ENCODE results near the gene AUH. TPM values are rescaled to one million over a fixed set of nuclear protein-coding genes. Genes with fewer than 3 reads are reported as not detected.

The AUH gene
- total and polyA plus RNA-seq, 4 experiments from 2014 or later, result 9.9 to 25.2 (median 20.7) TPM

DNA sequence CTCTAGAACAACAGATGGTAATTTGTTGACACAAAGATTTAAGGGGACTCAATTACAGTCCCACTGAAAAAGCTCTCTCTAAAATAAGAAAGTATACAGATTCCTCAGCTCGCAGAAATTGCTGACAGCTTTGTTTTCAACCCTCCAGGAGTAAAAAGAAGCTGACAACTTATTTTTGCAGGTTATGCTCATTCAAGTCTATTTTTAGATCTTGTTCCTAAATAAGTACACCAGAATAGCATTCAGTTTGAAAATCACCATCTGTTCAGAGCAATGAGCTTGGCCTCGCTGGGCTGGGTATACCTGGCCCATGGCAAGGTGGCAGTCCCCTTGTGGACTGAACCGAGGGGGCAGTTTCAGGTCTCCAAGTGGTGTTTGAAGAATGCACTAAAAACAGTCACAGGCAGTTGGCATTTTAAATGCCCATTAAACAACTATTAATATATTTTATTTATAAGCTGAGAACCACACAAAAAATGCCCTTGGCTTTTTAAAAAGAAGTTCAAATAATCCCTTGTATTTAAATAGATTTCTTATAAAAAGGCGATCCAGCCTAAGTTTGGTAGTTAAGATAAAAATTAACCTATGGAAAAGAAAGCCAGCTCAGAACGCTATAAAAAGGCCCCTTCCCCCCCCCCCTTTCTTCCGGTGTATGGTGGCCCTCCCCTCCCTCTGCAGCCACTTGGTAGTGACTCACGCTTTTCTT is 169.2 kb downstream of the AUH start:
- no peaks in the 10 kb centered on the region for H3K9me3 ChIP-seq (ENCODE audit: control insufficient read depth in 1 of 2, low read length in 2 of 2)
- H3K27me3 ChIP-seq (ENCODE audit: insufficient read depth, low read length), result no peaks in the 10 kb centered on the region
- H3K27ac ChIP-seq (ENCODE audit: low read depth, low read length), result no peak overlapping the region
- no peak for DNase-seq
- H3K4me1 ChIP-seq (ENCODE audit: insufficient read depth, low read length), result peaks cover 30% of the 10 kb centered on the region
- H3K4me3 Mint-ChIP-seq, result peak overlapping the region; percentile 87 to 96 (median 91)
- H3K27me3 Mint-ChIP-seq, result no peaks in the 10 kb centered on the region
- ChIA-PET POLR2A (ENCODE audit: partially characterized antibody) (interaction anchor here (1.1 to 2.0 kb wide), 2 partner anchors 28 to 168 kb away, joined by 5 to 6 read pairs; no protein-coding TSS in a partner anchor), CTCF (ENCODE audit: partially characterized antibody) (interaction anchor here (0.8 to 1.0 kb wide), 2 partner anchors 170 to 234 kb away, joined by 3 to 4 read pairs; no protein-coding TSS in a partner anchor)
- intact Hi-C loops (cut with micrococcal nuclease), result loop anchor here (1.0 to 5.0 kb wide), 3 partner anchors 41 to 232 kb away; partner anchors contain the start of gene AUH
- peak overlapping the region in 6 of 7 donors; percentile 43 to 87 (median 62) for H3K27ac Mint-ChIP-seq
- no peaks in the 10 kb centered on the region for H3K36me3 Mint-ChIP-seq
- no peaks in the 10 kb centered on the region for H3K36me3 ChIP-seq (ENCODE audit: insufficient read depth, low read length)
- H3K4me3 ChIP-seq (ENCODE audit: low read length in 2 of 2), result peak overlapping the region; percentile 38 to 56
- peaks cover 16 to 38% (median 23%) of the 10 kb centered on the region in 4 donors for H3K4me1 Mint-ChIP-seq
- H3K9me3 Mint-ChIP-seq, result peaks cover 0 to 6% (median 0%) of the 10 kb centered on the region in 8 donors

- CTCF ChIA-PET (ENCODE audit: partially characterized antibody), result interaction anchor here (0.8 kb wide), 1 partner anchor 171 kb away, joined by 3 read pairs; no protein-coding TSS in a partner anchor
These were observed 170.0 kb downstream of the AUH start for GRCh38 chr9:91191411-91192380.

GRCh38 chr9:91190062-91190461 is 171.7 kb downstream of the AUH start:
- H3K9me3 Mint-ChIP-seq, result peaks cover 0 to 6% (median 0%) of the 10 kb centered on the region in 8 donors
- no peaks in the 10 kb centered on the region for H3K36me3 Mint-ChIP-seq
- intact Hi-C loops (cut with micrococcal nuclease), result loop anchor here (5.0 kb wide), 1 partner anchor 172 kb away; the partner anchor contains the start of gene AUH
- H3K36me3 ChIP-seq (ENCODE audit: insufficient read depth, low read length), result no peaks in the 10 kb centered on the region
- H3K27me3 ChIP-seq (ENCODE audit: insufficient read depth, low read length), result no peaks in the 10 kb centered on the region
- ChIA-PET POLR2A (ENCODE audit: partially characterized antibody) (interaction anchor here (0.7 kb wide), 1 partner anchor 39 kb away, joined by 3 read pairs; no protein-coding TSS in a partner anchor), CTCF (ENCODE audit: partially characterized antibody) (interaction anchor here (1.2 kb wide), 1 partner anchor 101 kb away, joined by 3 read pairs; no protein-coding TSS in a partner anchor)
- DNase-seq, result no peak
- H3K27ac ChIP-seq (ENCODE audit: low read depth, low read length), result no peak overlapping the region
- no peak overlapping the region for H3K4me3 ChIP-seq (ENCODE audit: low read length in 2 of 2)
- no peaks in the 10 kb centered on the region for H3K9me3 ChIP-seq (ENCODE audit: control insufficient read depth in 1 of 2, low read length in 2 of 2)
- H3K27ac Mint-ChIP-seq, result no peak overlapping the region
- H3K27me3 Mint-ChIP-seq, result no peaks in the 10 kb centered on the region
- H3K4me1 ChIP-seq (ENCODE audit: insufficient read depth, low read length), result peaks cover 26% of the 10 kb centered on the region
- H3K4me3 Mint-ChIP-seq, result no peak overlapping the region
- H3K4me1 Mint-ChIP-seq, result peaks cover 16 to 40% (median 26%) of the 10 kb centered on the region in 4 donors

More at GRCh38 chr9:91191411-91192380, 170.0 kb downstream of the AUH start:
- Mint-ChIP-seq H3K36me3 (no peaks in the 10 kb centered on the region), H3K27ac (no peak overlapping the region), H3K4me1 (peaks cover 16 to 44% (median 28%) of the 10 kb centered on the region in 4 donors), H3K4me3 (peak overlapping the region in 2 of 8 donors; percentile 14 to 69), H3K27me3 (no peaks in the 10 kb centered on the region), H3K9me3 (peaks cover 0 to 6% (median 0%) of the 10 kb centered on the region in 8 donors)
- H3K27ac ChIP-seq (ENCODE audit: low read depth, low read length), result no peak overlapping the region
- DNase-seq, result no peak
- POLR2A ChIA-PET (ENCODE audit: partially characterized antibody), result interaction anchor here (0.6 kb wide), 1 partner anchor 1455 kb away, joined by 3 read pairs; no protein-coding TSS in a partner anchor
- H3K4me1 ChIP-seq (ENCODE audit: insufficient read depth, low read length), result peaks cover 30% of the 10 kb centered on the region
- H3K36me3 ChIP-seq (ENCODE audit: insufficient read depth, low read length), result no peaks in the 10 kb centered on the region
- no peak overlapping the region for H3K4me3 ChIP-seq (ENCODE audit: low read length in 2 of 2)
- H3K9me3 ChIP-seq (ENCODE audit: control insufficient read depth in 1 of 2, low read length in 2 of 2), result no peaks in the 10 kb centered on the region
- intact Hi-C loops (cut with micrococcal nuclease), result loop anchor here (5.0 kb wide), 1 partner anchor 171 kb away; the partner anchor contains the start of gene AUH
- H3K27me3 ChIP-seq (ENCODE audit: insufficient read depth, low read length), result no peaks in the 10 kb centered on the region

- DNase-seq, result no peak
- Mint-ChIP-seq H3K9me3 (peaks cover 0 to 6% (median 0%) of the 10 kb centered on the region in 8 donors), H3K4me3 (no peak overlapping the region), H3K4me1 (peaks cover 8 to 29% (median 16%) of the 10 kb centered on the region in 4 donors), H3K36me3 (no peaks in the 10 kb centered on the region), H3K27ac (peak overlapping the region in 1 of 7 donors; percentile 22), H3K27me3 (no peaks in the 10 kb centered on the region)
- Histone ChIP-seq H3K4me1 (ENCODE audit: insufficient read depth, low read length) (peaks cover 15% of the 10 kb centered on the region), H3K27ac (ENCODE audit: low read depth, low read length) (no peak overlapping the region), H3K9me3 (ENCODE audit: control insufficient read depth in 1 of 2, low read length in 2 of 2) (no peaks in the 10 kb centered on the region), H3K27me3 (ENCODE audit: insufficient read depth, low read length) (no peaks in the 10 kb centered on the region), H3K36me3 (ENCODE audit: insufficient read depth, low read length) (no peaks in the 10 kb centered on the region), H3K4me3 (ENCODE audit: low read length in 2 of 2) (no peak overlapping the region)
- CTCF ChIA-PET (ENCODE audit: partially characterized antibody), result no interaction called here
- POLR2A ChIA-PET (ENCODE audit: partially characterized antibody), result no interaction called here
- intact Hi-C loops (cut with micrococcal nuclease), result no loop called here
These were observed 172.8 kb downstream of the AUH start for GRCh38 chr9:91188719-91189590.

DNA sequence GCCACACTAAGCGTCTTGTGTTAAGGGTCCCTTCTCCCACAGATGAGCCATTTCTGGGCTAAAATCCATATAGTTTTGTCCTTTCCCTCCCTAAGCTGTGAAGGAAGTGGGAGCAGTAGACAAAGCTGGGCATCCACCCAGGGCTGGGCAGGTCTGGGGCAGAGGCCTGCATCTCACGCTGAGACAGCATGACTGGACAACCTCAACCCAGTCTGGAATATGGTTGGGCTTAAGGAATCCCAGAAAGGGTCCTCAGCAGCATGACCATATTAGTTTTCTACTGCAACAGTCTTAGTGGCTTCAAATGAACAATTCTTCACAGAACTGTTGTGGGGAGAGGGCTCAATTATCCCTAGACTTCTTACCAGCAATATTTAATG is 173.8 kb downstream of the AUH start:
- no peak overlapping the region for H3K4me3 ChIP-seq (ENCODE audit: low read length in 2 of 2)
- Mint-ChIP-seq H3K27ac (no peak overlapping the region), H3K27me3 (no peaks in the 10 kb centered on the region), H3K36me3 (no peaks in the 10 kb centered on the region), H3K4me1 (peaks cover 6 to 19% (median 11%) of the 10 kb centered on the region in 4 donors), H3K9me3 (peaks cover 0 to 6% (median 0%) of the 10 kb centered on the region in 8 donors), H3K4me3 (no peak overlapping the region)
- peaks cover 7% of the 10 kb centered on the region for H3K4me1 ChIP-seq (ENCODE audit: insufficient read depth, low read length)
- intact Hi-C loops (cut with micrococcal nuclease), result no loop called here
- H3K27ac ChIP-seq (ENCODE audit: low read depth, low read length), result no peak overlapping the region
- no peak for DNase-seq
- H3K27me3 ChIP-seq (ENCODE audit: insufficient read depth, low read length), result no peaks in the 10 kb centered on the region
- H3K9me3 ChIP-seq (ENCODE audit: control insufficient read depth in 1 of 2, low read length in 2 of 2), result no peaks in the 10 kb centered on the region
- ChIA-PET CTCF (ENCODE audit: partially characterized antibody) (no interaction called here), POLR2A (ENCODE audit: partially characterized antibody) (no interaction called here)
- no peaks in the 10 kb centered on the region for H3K36me3 ChIP-seq (ENCODE audit: insufficient read depth, low read length)

- CTCF ChIA-PET (ENCODE audit: partially characterized antibody), result interaction anchor here (1.1 kb wide), 1 partner anchor 10 kb away, joined by 4 read pairs; no protein-coding TSS in a partner anchor
- intact Hi-C loops (cut with micrococcal nuclease), result no loop called here
- no peak overlapping the region for H3K27ac Mint-ChIP-seq
These were observed 174.3 kb downstream of the AUH start for GRCh38 chr9:91187311-91187964.

More at GRCh38 chr9:91187311-91187964, 174.3 kb downstream of the AUH start:
- Histone ChIP-seq H3K9me3 (ENCODE audit: control insufficient read depth in 1 of 2, low read length in 2 of 2) (no peaks in the 10 kb centered on the region), H3K27ac (ENCODE audit: low read depth, low read length) (no peak overlapping the region), H3K4me3 (ENCODE audit: low read length in 2 of 2) (no peak overlapping the region), H3K27me3 (ENCODE audit: insufficient read depth, low read length) (no peaks in the 10 kb centered on the region), H3K36me3 (ENCODE audit: insufficient read depth, low read length) (no peaks in the 10 kb centered on the region), H3K4me1 (ENCODE audit: insufficient read depth, low read length) (peaks cover 2% of the 10 kb centered on the region)
- Mint-ChIP-seq H3K4me3 (no peak overlapping the region), H3K4me1 (peaks cover 4 to 14% (median 9%) of the 10 kb centered on the region in 4 donors), H3K27me3 (no peaks in the 10 kb centered on the region), H3K36me3 (no peaks in the 10 kb centered on the region), H3K9me3 (peaks cover 0 to 6% (median 0%) of the 10 kb centered on the region in 8 donors)
- no peak for DNase-seq
- POLR2A ChIA-PET (ENCODE audit: partially characterized antibody), result no interaction called here

All from CD4-positive, alpha-beta memory T cell (primary cell).